Fibroblast of skin of back (primary cell): ENCODE results near the gene TMEM86B. TPM values are rescaled to one million over a fixed set of nuclear protein-coding genes. Genes with fewer than 3 reads are reported as not detected.
A peak's percentile ranks its signal among the peaks of the same experiment; 100 is the strongest.

Source experiments
- DNase-seq: peaks from one replicate; pipeline ENCODE4 v3.0.0-alpha.2; 2013
- polyA plus RNA-seq, 2 experiments: library from polyadenylated mRNA; unstranded; fragments of 120-200 nt; gene quantifications; one replicate each; pipeline ENCODE4 v1.2.1, GENCODE V29; 2013; ENCODE audit not compliant: insufficient read length in 2 of 2

Gene TMEM86B, protein sequence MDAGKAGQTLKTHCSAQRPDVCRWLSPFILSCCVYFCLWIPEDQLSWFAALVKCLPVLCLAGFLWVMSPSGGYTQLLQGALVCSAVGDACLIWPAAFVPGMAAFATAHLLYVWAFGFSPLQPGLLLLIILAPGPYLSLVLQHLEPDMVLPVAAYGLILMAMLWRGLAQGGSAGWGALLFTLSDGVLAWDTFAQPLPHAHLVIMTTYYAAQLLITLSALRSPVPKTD
- 2.8 TPM for polyA plus RNA-seq (2013, experiment 1 of 2; ENCODE audit: insufficient read length)
- 1.4 TPM for polyA plus RNA-seq (2013, experiment 2 of 2; ENCODE audit: insufficient read length)

DNA sequence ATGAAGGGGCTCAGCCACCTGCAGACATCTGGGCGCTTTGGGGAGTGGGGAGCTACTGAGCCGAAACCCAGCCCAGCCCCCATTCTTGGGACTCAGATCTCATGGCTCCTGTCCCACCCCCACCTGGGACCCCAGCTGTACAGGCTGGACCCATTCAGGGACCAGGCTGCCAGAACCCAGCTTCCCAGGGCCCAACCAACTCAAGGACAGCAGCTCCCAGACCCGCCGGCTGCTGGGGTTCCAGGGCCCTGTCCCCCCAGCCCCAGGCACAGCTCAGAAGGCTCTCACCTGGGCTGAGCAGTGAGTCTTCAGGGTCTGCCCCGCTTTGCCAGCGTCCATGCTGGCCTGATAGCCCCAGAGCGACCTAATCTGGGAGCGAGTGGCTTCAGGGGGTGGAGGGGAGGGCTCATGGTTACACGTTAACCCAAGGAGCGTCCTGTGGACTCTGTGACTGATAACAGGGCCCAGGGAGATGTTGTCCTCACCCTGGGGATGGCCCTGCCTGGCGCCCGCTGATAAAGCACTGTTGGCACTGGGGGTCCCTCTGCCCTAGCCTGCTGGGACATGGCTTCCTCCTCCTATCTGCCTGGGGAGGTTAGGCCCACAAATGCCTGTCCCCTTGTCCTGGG lies at the start of gene TMEM86B:
TMEM86B (minus strand) TSS at position 361 of the 629 bp plus-strand sequence; CDS start at position 339, 22 bp downstream.
- DNase-seq, result no peak

DNA sequence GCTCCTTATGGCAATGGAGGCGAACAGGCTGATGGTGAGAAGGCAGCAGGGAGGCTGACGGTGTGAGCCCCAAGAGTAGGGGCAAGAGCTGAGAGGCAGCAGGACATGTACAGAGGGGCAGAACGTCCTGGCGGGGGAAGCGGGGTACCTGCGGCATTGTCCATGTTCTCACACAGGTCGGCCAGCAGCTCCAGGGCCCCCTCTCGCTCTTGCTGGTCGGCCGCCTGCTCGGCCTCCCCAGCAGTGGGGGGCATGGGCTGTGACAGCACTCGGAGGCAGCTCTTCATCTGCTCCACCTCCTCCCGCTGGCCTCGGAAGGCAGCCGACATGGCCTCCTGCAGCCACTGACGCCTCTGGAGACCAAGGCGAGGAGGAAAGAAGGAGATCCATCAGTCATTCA lies 48.9 kb upstream of the TMEM86B start:
- DNase-seq, result no peak

DNA sequence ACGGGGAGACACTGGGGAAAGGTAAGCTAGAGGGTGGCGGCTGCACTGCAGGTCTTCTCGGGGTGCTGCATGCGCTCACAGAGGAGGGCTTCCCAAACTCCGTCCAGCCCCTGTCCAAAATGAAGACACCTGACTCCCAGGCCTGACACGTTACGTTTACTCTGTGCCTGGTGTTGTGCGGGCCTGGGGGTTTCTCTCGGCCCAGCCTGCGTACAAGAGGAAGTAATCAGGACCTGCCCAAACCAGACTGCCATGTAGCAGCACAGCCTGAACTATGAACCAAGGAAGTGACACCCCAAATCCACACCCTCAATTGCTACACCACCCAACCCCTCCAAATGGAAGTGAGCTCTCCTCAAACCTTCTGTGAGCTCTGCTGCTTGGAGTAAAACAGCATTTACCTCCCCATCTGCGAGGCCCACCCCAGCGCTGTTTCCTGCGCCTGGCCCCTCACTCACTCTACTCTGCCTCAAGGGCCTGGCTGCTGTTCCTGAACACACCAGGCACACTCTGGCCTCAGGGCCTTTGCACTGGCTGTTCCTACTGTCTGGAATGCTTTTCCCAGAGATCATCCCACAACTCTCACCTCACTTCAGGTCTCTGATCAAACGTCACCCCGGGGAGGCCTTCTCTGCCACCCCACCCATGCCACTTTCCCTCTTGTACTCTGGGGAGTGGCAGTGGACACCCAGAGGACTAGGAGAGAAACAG lies 48.3 kb upstream of the TMEM86B start:
- DNase-seq, result no peak

DNA sequence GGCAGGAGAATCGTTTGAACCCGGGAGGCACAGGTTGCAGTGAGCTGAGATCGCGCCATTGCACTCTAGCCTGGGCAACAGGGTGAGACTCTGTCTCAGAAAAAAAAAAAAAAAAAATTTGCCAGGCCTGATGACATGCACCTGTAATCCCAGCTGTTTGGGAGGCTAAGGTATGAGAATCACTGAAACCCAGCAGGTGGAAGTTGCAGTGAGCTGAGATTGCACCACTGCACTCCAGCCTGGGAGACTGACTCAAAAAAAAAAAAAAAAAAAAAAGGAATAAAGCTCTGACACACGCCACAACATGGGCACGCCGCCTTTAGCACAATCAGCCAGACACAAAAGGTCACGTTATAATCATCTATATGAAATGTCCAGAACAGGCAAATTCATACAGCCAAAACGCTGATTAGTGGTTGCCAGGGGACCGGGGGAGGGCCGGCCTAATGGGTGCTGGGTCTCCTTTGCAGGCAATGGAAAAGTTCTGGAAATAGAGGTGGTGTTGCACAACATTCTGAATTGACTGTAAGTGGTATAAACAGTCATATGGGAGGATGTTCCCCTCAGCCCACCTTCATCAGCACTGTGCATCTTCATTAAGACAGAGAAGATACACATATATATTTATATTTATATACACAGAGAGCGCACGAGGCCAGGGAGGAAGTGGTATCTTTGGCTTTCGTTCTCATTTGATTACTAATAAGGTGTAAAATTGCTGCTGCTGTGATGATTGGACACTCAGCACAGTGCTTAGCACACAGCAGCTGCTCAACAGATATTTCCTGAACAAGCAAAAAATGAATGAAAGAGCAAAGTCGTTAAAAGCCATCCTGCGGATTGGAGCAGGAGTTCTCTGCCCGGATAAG lies 47.5 kb upstream of the TMEM86B start:
- no peak for DNase-seq

DNA sequence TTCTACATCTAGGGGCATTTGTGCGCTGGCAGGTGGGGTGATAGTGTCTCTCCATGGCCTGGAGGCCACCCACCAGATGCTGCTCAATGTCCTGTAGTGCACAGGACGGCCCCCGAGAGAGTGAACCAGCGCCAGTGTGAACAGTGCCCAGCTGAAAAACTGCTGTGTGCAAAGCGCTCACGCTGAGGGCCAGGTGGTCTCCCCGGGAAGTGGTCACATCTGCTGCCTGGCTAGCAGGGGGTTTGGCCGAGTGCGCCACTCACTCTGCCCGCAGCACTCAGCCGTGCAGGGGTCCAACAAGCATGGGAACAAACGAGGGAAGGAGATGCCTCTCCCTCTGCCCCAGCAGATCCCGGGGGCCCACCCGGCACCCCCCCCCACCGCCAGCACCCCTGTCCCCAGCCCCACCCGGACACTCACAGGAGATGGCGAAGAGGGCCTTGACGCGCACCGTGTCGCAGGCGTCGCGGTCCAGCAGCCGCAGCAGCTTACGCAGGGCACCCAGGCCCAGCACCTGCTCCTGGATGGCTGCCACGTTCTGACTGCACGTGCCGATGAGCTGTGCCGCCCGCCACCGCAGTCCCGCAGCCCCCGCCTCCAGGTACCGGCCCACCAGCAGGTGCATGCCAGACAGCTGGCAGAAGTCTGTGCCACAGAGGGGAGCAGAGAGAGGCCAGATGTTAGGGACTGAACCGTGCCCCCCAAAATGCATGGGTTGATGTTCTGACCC lies 45.6 kb upstream of the TMEM86B start:
- no peak for DNase-seq

DNA sequence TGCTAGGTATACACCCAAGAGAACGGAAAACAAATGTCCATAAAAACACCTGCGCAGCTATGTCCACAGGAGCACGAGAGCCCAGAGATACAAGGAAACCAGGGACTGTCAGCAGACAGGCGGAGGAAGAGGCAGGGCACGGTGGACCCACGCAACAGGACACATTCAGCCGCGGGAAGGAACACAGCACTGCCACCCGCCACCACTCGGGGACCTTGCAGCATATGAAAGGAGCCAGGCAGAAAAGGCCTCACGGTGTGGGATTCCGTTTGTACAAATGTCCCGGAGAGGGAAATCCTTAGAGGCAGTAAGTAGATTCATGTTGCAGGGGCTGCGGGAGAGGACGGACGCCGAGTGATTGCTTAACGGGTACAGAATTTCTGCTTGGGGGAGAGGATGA lies 43.6 kb upstream of the TMEM86B start:
- no peak for DNase-seq

DNA sequence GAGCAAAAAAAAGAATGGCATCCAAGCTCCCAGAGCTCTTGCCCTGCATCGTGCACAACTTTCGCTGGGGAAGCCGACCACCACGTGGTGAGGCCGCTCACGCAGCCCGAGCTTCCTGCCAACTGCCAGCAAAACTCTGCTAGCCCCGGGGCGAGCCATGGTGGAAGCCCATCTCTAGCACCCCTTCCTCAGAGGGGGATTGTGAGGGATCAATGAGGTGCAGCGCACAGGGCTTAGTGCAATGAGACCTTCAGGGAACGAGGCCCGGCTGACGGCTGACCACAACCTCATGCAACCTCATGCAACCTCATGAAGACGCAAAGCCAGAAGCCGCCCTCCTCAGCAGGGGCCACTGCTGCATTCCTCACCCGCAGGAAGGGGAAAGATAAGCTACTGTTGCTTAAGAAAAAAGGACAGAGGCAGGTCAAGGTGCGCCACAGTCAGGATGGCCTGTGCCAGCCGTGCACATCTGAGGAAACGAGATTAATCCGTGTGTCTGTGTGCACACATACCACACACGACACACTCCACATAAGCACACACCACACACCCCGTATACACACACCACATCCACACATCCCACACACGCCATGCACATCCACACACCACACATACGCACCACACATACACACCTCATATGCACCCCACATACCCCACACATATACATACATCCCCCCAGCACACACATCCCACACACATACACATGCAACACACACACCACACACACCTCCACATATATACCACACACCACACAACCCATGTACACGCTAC lies 41.8 kb upstream of the TMEM86B start:
- DNase-seq, result no peak

DNA sequence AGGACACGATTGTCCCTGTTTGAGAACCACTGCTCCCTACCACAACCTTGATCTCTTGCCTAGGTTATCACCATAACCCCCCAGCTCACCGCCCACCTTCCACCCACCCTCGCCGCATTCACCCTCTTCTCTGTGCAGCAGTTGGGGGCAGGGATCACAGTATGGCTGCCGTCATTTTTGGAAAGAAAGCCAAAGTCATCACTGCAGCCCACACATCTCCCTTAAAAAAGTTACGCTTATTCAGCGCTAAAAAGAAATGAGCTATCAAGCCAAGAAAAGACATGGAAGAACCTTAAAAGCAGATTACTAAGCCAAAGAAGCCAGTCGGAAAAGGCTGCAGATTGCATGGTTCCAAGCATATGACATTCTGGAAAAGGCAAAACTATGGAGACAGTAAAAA lies 40.7 kb upstream of the TMEM86B start:
- DNase-seq, result no peak

DNA sequence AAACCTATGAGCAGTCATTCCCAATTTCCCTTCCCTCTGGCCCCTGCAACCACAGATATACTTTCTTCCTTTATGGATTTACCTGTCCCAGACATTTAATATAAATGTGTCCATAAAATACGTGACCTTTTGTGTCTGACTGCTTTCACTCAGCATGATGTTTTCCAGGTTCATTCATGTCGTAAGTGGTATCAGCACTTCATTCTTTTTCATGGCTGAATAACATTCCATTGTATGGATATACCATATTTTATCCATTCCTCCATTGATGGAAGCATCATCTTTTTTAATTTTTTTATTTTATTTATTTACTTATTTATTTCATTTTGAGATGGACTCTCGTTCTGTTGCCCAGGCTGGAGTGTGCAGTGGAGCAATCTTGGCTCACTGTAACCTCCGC lies 38.3 kb upstream of the TMEM86B start:
- DNase-seq, result no peak

DNA sequence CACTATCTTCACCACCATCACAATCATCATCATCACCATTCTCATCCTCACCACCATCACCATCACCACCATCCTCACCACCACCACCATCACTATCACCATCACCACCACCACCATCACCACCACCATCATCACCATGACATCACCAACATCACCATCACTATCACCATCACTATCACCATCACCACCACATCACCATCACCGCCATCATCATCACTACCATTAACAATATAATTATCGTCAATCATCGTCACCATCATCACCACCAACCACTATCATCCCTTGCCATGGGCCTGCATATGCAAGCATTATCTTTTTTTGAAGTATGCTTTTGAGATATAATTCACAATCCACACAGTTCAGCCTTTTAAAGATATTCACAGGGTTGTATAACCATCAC lies 37.8 kb upstream of the TMEM86B start:
- no peak for DNase-seq

DNA sequence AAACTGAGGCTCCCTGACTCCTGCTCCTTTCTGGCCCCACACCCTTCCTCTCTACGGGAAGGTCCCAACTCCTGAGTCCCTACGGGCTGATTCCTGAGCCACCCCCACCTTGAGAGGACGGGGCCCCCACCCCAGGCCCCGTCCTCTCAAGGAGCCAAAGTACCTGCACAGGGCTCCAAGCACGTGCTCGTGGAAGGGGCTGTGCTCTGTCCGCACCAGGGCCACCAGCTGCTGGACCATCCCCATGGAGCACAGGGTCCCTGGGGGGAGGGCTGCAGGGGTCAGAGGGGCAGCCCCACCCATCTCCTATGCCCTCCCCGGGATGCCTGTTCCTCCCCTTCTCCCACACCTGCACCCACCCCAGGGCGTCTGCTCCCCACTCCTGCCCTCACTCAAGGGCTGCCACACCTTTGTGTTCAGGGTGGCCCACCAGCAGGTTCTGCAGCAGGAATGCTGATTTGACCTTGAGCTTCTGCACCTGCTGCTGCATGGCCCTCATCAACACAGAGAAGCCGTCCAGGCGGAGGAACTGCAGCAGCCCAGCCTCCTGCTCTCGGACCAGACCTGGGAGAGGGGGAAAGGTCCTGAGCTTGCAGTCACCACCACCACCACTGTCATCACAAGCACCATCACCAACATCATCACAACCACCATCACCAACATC lies 37.3 kb upstream of the TMEM86B start:
- no peak for DNase-seq

DNA sequence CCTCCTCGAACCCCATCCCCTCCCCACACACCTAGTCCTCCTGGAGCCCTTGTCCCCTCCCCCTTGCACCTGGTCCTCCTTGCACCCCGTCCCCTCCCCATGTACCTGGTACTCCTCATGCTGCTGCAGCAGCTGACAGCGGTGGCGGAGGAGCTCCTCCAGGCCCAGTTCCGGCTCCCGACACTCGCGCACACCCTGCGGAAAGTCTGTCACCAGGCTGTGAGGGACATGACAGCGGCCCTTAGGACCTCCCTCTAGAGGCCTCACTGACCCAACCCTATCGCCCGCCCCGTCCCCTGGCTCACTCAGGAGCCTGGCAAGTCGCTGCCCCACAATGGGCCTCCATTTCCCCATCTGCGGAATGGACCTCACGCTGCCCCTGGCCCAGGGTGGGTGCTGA lies 36.6 kb upstream of the TMEM86B start:
- DNase-seq, result no peak

DNA sequence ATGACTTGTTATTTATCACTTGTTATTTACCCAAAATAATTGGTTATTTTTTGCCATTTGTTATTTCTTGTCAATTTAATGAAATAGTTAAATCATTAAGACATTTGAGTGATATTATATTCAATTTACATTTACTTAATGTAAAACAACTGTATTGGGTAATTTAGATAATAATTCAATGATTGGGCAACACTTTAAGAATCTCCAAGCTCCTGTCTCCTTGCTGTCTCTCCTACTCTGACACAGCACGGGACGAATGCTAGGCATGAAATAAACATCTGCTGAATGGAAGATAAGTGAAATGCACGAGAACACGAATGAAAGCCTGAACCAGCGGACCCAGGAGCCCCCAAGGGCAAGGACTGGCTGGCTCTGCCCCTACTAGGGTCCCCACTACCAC lies 36.0 kb upstream of the TMEM86B start:
- DNase-seq, result no peak

DNA sequence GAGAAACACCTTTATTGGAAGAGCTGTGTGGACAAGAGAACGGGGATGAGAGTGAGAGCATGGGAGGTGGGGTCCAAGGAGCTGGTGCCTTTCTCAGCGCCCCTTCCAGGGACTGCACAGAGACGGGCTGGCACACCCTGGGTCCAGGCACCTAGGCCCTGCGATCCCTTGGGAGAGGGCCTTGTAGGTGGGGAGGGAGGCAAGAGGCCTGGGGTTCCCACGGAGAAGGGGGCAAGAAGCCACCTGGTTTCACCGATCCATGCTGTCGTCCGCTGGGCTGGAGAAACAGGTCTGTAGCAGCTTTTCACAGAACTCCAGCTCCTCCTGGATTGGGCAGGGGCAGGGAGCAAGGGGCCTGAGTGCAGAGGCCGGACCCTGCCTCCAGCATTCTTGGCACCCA lies 33.8 kb upstream of the TMEM86B start:
- DNase-seq, result no peak

DNA sequence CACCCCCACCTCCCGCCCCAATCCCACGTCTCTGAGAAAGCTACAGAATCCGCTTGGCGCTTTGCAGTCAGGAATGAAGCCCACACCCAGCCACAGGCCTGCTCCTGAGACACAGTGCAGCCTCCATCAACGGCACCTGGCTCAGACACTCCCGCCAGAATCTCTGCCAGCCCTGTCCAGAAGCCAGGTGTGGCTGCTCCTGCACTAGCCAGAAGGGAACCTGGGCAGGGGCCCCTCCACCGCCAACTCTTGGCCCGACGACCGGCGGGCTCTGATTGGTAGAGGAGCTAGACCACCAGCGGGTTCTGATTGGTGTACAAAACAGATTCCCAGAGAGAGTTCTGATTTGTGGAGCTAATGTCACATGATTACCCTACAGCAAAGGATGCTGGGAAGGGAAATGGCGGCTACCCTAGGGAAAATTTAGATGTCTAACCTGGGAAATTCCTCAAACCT lies 33.1 kb upstream of the TMEM86B start:
- DNase-seq, result no peak

DNA sequence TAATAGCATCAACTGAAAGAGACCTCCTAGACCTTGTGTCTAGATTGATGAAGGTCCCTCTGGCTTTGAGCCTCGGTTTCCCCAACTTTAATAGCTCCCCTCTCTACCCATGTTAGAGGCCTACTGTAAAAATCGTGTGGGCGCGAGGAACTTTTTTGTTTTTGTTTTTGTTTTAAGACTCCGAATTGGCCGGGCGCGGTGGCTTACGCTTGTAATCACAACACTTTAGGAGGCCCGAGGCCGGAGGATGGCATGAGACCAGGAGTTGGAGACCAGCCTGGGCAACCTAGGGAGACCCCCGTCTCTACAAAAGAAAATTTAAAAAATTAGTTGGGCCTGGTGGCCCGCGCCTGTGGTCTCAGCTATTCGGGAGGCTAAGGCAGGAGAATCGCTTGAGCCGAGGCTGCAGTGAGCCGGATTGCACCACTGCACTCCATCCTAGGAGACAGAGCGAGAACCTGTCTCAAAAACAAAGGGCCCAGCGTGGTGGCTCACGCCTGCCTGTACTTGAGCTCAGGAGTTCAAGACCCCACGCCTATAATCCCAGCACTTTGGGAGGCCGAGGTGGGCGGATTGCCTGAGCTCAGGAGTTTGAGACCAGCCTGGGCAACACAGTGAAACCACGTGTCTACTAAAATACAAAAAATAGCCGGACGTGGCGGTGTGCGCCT lies 31.1 kb upstream of the TMEM86B start:
- no peak for DNase-seq

DNA sequence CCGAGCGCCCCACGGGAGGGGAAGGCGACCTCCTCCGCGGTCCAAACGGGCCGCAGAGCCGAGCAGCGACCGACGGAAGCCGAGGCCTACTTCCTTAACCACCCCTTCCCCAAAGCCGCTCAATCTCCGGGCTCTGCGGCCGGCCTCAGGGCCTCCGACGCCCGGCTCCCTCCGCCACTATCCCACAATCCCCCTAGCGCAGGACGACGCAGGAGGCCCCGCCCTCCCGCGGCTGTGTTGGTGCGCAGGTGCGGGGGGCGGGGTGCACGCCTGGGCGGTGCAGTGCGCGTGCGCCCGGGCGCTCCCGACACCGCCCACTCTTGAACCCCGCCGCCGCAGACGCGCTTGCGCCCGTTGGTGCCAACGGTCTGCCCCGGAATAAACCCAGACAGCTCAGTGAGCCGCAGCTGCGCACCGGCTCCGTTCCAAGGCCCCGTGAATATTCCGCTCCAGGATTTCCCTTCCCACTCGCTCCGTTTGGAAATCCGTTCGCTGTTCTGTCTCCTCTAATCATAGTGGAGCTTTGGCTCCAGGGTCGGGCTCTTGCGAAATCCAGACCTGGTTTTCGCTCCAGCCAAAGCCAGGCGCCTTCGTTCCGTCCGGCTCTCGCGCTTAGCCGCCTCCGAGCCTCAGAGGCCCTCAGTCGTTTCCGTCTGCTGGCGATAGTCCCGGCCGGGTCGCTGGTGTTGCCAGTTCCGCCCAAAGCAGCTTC lies 30.4 kb upstream of the TMEM86B start, which contains the start of gene PPP6R1:
PPP6R1 (minus strand) TSS at position 190 of the 712 bp plus-strand sequence. CDS start 11,914 bp downstream, outside the sequence.
- DNase-seq, result peak; percentile 99

DNA sequence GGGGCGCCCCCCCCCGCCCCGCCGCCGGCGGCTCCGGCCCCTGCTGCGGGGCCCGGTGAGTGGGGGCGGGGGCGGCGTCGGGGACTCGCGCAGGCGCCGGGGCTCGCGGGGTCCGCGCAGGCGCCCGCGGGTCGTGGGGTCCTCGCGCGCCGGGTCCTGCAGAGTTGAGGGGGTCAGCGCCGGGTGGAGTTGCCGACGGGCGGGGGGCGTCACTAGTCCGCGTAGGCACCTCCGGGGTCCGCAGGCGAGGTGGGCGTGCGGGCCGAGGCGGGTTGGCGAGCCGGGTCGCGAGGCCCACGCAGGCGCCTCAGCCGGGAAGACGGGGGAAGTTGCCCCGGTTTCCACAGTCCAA lies 29.9 kb upstream of the TMEM86B start:
- DNase-seq, result no peak
